Measurements from ENCODE around the gene RAB11FIP4. TPM values are rescaled to one million over a fixed set of nuclear protein-coding genes. Genes with fewer than 3 reads are reported as not detected.

Gene RAB11FIP4
- total RNA-seq, 4 donors from 2014 or later: 41.0 to 173 (median 53.7) TPM

DNA sequence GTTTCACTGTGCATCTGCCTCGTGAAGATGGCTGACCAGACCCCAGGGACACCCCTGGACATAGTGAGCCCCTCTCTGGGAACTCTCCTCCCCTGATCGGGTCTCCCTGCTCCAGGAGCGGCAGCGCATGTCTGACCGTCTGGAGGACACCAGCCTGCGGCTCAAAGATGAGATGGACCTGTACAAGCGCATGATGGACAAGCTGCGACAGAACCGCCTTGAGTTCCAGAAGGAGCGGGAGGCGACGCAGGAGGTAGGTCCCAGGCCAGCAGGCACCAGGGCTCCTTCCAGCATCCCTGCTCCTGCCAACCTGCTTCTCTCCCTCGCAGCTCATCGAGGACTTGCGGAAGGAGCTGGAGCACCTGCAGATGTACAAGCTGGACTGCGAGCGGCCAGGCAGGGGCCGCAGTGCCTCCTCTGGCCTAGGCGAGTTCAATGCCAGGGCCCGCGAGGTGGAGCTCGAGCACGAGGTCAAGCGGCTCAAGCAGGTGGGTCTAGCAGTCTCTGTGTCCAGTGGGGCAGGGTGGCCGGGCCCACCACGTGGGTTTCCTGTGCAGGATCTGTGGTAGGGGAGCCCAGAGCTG lies 136.9 kb downstream of the RAB11FIP4 start:
- 96% methylated on average over 25 of the region's 26 CpGs; no CpG with 5 or more reads in 1 of the 2 donors for whole genome bisulfite sequencing, 2 donors (ENCODE audit: low coverage in 1 of 2)
- intact Hi-C loops (cut with DNase I; ENCODE audit: low total_unique reads) (loop anchor here (5.0 kb wide), 1 partner anchor 91 kb away; no protein-coding TSS in a partner anchor), in situ Hi-C loops (cut with MboI; ENCODE audit: low pct_ligation_motif_present in 1 of 4, low pct_unique_long_range_greater_than_20kb in 1 of 4, low sequenced_read_pairs in 3 of 4) (loop anchor here in 3 of 4 donors (5.0 kb wide), 2 partner anchors 86 to 96 kb away; no protein-coding TSS in a partner anchor)
- Histone ChIP-seq H3K27me3 (no peaks in the 10 kb centered on the region), H3K4me1 (no peaks in the 10 kb centered on the region), H3K4me3 (no peak overlapping the region), H3K36me3 (peaks cover 0 to 11% (median 5%) of the 10 kb centered on the region in 4 donors), H3K9me3 (no peaks in the 10 kb centered on the region), H3K27ac (no peak overlapping the region)
- TF ChIP-seq POLR2AphosphoS5 (IDR thresholded peaks at IDR 0.05): no peak
- no peak for TF ChIP-seq EP300 (IDR thresholded peaks at IDR 0.05; ENCODE audit: low read depth)
- TF ChIP-seq, protein P1, sequence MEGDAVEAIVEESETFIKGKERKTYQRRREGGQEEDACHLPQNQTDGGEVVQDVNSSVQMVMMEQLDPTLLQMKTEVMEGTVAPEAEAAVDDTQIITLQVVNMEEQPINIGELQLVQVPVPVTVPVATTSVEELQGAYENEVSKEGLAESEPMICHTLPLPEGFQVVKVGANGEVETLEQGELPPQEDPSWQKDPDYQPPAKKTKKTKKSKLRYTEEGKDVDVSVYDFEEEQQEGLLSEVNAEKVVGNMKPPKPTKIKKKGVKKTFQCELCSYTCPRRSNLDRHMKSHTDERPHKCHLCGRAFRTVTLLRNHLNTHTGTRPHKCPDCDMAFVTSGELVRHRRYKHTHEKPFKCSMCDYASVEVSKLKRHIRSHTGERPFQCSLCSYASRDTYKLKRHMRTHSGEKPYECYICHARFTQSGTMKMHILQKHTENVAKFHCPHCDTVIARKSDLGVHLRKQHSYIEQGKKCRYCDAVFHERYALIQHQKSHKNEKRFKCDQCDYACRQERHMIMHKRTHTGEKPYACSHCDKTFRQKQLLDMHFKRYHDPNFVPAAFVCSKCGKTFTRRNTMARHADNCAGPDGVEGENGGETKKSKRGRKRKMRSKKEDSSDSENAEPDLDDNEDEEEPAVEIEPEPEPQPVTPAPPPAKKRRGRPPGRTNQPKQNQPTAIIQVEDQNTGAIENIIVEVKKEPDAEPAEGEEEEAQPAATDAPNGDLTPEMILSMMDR (IDR thresholded peaks at IDR 0.05): no peak
- no peak for TF ChIP-seq POLR2A (IDR thresholded peaks at IDR 0.05)
- DNase-seq: no peak

DNA sequence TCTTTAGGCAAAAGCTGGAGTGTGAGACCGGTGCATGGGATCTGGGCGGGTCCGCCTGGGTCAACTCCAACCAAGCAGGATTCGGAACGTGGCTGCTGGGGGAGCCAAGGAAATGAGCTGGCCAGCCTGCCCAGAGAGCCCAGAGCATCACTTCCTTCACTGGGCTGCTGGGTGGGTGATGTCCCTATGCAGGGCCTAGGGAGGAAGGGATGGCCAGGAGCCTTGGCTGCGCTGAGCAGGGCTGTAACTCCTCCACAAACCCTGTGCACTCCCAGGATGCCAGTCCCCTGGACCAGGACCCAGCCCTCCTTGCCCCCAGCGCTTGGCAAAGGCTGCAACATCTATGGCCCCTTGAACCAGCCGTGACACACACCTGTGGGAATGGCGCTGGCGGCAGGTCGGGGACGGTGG lies 138.4 kb downstream of the RAB11FIP4 start:
- 80 to 84% methylated on average over 5 to 10 of the region's 12 CpGs for WGBS, 2 donors (ENCODE audit: low coverage in 1 of 2)
- in situ Hi-C loops (cut with MboI; ENCODE audit: low pct_ligation_motif_present in 1 of 4, low pct_unique_long_range_greater_than_20kb in 1 of 4, low sequenced_read_pairs in 3 of 4) (loop anchor here in 3 of 4 donors (5.0 to 10.0 kb wide), 3 partner anchors 88 to 315 kb away; no protein-coding TSS in a partner anchor), intact Hi-C loops (cut with DNase I; ENCODE audit: low total_unique reads) (loop anchor here (5.0 kb wide), 1 partner anchor 93 kb away; no protein-coding TSS in a partner anchor)
- Histone ChIP-seq H3K4me3 (no peak overlapping the region), H3K9me3 (no peaks in the 10 kb centered on the region), H3K36me3 (peaks cover 0 to 11% (median 0%) of the 10 kb centered on the region in 4 donors), H3K27me3 (no peaks in the 10 kb centered on the region), H3K4me1 (no peaks in the 10 kb centered on the region), H3K27ac (no peak overlapping the region)
- TF ChIP-seq POLR2A (IDR thresholded peaks at IDR 0.05): no peak
- TF ChIP-seq, protein P1 (IDR thresholded peaks at IDR 0.05): no peak
- TF ChIP-seq EP300 (IDR thresholded peaks at IDR 0.05; ENCODE audit: low read depth): no peak
- TF ChIP-seq POLR2AphosphoS5 (IDR thresholded peaks at IDR 0.05): no peak
- DNase-seq: no peak

DNA sequence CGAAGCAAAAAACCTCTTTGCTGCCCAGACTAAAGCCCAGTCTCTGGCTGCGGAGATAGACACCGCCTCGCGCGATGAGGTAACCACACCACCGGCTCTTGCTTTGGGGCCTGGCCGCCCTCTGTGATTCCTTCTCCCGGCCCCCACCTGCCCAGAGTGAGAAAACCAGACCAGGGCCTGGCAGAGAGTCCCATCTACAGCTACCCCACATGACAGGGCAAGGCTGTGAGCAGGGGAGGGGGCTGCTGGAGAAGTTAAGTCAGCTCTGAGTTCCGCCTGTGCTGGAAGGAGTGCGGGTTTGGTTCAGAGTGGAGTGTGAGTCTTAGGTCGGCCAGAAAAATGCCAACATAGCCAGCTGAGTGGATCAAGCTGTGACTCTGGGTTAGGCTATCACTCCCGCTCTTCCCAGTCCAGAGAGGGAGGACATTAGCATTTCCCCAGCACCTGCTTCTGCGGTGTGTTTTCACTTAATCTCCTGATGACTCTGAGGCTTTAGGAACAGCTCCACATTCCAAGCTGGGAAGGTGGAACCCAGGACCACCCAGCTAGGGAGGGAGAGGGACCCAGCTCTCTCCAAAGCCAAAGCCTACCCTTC lies 139.0 kb downstream of the RAB11FIP4 start:
- intact Hi-C loops (cut with DNase I; ENCODE audit: low total_unique reads) (no loop called here), in situ Hi-C loops (cut with MboI; ENCODE audit: low pct_ligation_motif_present in 1 of 4, low pct_unique_long_range_greater_than_20kb in 1 of 4, low sequenced_read_pairs in 3 of 4) (loop anchor here in 1 of 4 donors (10.0 kb wide), 1 partner anchor 314 kb away; no protein-coding TSS in a partner anchor)
- H3K4me1 ChIP-seq: no peaks in the 10 kb centered on the region
- H3K27ac ChIP-seq: no peak overlapping the region
- H3K36me3 ChIP-seq: peaks cover 0 to 11% (median 0%) of the 10 kb centered on the region in 4 donors
- H3K4me3 ChIP-seq: no peak overlapping the region
- no peak for DNase-seq
- no peaks in the 10 kb centered on the region for H3K27me3 ChIP-seq
- TF ChIP-seq, protein P1 (IDR thresholded peaks at IDR 0.05): no peak
- H3K9me3 ChIP-seq: no peaks in the 10 kb centered on the region
- WGBS, 2 donors (ENCODE audit: low coverage in 1 of 2): 89% methylated on average over 14 of the region's 14 CpGs; no CpG with 5 or more reads in 1 of the 2 donors

DNA sequence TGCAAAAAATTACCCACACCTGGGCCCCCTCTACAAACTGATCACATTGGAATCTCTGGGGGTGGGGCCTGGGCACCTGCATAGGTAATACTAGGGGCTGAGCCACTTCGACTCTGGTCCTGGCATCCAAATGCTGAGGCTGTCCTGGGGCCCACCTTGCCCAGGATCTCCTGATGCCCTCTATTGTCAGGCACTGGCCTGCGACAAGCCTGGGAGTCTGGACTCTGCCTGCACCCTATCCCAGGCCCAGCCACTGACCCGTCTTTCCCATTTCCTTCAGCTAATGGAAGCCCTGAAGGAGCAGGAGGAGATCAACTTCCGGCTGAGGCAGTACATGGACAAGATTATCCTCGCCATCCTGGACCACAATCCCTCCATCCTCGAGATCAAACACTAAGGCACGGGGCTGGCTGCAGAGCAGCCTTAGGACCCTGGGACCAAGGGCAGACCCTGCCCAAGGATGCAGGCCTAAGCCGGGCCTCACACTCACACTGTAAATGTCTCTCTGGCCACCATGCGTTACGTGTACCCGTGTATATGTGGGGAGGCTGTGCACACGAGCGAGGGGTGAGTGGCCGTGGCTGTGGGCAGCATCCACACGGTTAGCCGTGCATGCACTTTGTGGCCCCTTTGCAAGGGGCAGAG lies 140.0 kb downstream of the RAB11FIP4 start:
- H3K36me3 ChIP-seq: peaks cover 0 to 11% (median 0%) of the 10 kb centered on the region in 4 donors
- TF ChIP-seq EP300 (IDR thresholded peaks at IDR 0.05; ENCODE audit: low read depth) (no peak), POLR2AphosphoS5 (IDR thresholded peaks at IDR 0.05) (no peak), POLR2A (IDR thresholded peaks at IDR 0.05) (no peak)
- TF ChIP-seq, protein P1 (IDR thresholded peaks at IDR 0.05): no peak
- H3K27me3 ChIP-seq: no peaks in the 10 kb centered on the region
- 91 to 92% methylated on average over 6 to 16 of the region's 16 CpGs for WGBS, 2 donors (ENCODE audit: low coverage in 1 of 2)
- no peak overlapping the region for H3K4me3 ChIP-seq
- no peak for DNase-seq
- in situ Hi-C loops (cut with MboI; ENCODE audit: low pct_ligation_motif_present in 1 of 4, low pct_unique_long_range_greater_than_20kb in 1 of 4, low sequenced_read_pairs in 3 of 4) (loop anchor here in 1 of 4 donors (10.0 kb wide), 1 partner anchor 313 kb away; no protein-coding TSS in a partner anchor), intact Hi-C loops (cut with DNase I; ENCODE audit: low total_unique reads) (no loop called here)
- no peaks in the 10 kb centered on the region for H3K9me3 ChIP-seq
- no peak overlapping the region for H3K27ac ChIP-seq
- no peaks in the 10 kb centered on the region for H3K4me1 ChIP-seq

Measured in transverse colon (tissue), 4 donors.